COLO668 (cell line): ENCODE data around the gene KCNQ2.

Experiments used
- DNase-seq: peaks from one replicate; lab custom pipeline; 2025; ENCODE audit not compliant: unreplicated experiment; lab: John Stamatoyannopoulos, UW

The KCNQ2 gene

DNA sequence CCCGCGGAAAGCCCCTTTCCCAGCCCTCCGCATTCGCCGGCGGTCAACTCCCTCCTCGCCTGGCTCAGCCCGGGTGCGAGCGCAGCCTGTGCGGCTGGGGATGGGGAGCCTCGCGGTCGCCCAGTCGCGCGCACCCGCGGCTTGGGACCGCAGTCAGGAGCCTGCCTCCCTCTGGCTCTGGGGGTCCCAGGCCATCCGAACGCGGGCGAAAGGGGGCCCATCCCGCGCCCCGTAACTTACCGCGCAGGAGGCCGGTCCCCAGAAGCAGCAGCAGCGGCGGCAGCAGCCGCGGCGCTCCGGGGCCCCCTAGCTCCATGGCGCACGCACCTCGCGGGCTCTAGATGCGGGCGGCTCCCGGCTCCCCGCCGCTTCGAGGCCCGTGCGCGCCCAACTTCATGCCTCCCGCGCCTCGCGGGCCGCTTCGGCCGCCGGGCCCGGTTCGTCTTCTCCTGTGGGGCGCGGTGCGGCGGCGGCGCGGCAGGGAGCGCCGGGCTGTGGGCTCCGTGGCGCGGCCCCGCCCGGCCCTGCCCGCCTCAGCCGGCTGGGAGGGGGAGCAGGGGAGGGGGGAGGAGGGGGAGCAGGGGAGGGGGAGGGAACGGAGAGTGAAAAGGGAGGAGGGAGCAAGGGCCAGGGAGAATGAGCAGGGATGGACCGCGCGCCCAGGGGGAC, 111.5 kb downstream of the KCNQ2 start, which contains the start of gene CHRNA4:
CHRNA4 (minus strand) TSS at position 500 of the 669 bp plus-strand sequence; CDS start at position 316, 184 bp downstream.
- DNase-seq, result peak; percentile 27

DNA sequence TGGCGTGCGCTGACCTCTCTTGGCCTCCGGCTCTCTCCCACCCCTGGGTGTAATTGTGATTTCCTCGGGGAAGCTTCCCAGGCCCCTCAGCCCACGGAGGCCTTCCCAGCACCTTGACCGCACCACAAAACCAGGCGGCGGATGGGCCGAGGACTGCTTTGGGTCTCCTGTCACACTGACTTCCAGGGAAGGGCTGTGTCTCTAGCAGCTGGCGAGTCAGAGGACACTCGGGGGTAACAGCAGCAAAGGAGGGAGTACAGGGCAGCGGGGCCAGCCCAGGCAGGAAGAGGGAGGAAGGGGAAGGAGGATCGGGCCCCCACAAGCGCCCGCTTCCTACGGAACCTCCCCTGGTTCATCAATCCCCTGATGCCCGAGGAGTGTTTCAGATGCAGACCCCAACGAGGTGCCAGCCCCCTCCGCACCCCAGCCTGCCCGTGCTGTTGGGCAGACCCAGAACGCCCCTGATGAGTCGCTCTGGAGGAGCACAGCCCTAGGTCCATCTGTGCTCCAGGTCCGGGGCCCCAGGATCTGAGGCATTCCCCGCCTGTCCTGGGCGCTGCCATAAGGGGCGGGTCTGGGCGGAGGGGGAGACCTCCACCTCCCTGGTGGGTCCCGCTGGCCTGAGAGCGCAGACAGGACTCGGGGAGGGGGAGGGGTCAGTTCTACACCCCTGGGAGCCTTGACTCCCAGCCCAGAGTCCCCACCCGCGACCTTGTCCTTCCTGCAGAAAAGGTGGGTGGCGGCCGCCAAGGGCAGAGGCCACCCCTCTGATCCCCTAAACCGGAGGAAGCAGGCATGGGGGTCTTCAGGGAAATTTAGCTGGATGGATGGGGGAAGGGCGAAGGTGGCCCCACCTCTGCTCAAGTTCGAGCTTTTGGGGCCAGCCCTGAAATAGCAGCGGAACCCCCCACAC, 112.3 kb downstream of the KCNQ2 start:
- DNase-seq, result no peak

DNA sequence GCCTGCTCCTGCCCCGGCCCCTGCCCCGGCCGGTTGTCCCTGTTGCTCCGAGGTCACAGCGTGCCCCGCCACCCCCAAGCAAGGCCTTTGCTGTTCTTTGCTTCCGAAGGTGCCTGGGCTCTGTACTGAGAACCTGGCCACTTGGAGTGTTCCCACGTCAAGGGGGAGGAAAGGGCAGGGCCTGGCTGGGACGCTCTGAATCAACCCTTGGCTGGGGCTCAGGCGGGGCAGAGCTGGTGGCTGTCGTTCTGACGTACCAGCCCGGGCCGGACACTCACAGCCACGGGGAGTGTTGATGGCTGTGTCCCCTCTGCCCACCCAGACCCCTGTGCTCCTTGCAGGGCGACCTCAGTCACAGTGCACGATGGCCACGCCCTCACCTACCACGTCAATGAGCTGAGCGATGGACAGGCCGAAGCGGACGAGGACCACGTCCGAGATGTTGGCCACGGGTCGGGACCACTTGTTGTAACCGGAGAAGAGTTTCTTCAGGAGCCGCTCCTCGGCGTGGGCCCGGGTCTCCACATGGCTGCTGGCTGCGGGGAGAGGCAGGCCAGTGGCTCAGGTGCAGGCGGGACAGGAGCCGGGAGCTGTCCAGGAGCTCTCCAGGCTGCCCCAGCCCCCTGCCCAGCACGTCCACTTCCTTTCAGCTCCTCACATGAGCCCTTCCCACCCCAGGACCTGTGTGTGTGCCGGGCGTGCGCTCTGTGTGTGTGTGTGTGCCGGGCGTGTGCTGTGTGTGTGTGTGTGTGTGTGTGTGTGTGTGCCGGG, 113.1 kb downstream of the KCNQ2 start:
- no peak for DNase-seq

DNA sequence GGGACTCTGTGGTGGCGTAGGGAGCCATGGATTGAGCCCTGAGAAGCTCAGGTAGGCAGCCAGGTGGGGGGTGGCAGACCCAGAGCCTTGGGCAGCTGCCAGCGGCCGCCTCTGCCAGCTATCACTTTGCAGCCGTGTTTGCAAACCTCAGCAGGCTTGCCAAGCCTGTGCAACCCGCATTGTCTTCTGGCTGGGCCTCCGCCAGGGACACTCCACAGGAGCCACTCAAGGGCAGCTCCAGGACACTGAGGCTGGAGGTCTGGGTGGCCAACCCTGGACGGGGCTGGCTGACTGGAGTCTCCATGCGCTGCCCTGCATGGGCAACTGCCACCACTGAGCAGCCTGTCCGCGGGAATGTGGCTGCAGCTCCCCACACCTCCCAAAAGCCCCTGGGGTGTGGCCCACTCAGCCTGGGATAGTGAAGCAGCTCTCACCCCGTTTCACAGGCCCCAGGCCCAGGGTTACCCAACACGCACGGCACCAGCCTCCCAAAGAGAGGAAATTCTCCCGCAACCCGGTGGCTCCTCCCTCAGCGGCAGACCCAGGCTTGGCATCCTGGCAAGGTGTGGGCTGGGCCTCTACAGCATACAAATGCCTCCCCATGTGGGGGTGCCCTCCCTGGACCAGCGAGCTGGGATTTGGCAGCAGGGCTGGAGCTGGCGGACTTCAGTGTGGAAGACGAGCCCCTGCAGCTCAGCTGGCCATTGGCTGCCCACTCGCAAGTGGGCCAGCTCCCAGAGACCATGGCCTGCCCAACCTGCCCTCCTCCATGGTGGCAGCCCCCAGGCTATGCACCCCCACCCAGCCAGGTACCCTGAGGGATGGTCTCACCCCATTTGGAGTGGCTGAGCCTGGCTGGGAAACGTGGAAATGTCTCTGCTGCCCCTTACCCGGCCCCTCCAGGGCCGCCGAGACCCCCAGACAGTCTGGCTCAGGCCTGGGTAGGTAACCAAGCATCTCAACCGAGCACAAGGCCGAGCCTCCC, 114.2 kb downstream of the KCNQ2 start:
- peak; percentile 50 for DNase-seq

DNA sequence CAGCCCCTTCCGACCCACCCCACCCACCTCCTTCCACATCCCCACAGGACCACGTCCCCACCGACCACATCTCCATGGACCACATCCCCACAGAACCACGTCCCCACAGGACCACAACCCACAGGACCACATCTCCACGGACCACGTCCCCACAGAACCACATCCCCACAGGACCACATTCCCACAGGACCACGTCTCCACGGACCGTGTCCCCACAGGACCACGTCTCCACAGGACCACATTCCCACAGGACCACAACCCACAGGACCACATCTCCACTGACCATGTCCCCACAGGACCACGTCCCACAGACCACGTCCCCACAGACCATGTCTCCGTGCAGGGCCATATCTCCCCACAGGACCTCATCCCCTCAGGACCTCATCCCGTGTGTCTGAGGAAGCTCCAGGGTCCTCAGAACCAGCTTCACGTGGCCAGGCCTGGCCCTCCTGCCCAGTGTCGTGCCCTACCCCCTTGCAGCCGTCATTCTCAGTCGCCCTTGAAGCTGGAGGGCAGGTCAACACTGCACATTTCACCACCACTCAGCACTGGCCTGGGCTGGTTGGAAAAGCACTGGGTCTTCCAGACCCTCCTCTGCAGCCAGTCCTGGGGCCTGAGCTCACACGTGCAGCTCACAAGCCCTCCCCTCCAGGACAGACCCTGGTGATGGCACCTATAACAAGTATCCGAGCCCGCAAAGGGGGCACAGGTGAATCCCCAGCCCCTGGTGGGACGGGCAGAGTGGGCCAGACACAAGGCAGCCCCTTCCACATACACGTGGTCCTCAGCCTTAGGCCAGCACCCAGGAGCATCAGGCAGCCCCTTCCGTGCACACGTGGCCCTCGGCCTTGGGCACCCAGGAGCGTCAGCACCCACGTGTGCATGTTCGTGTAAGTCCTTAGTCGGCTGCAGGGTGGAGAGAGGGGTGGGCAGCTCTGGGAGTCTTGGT, 115.2 kb downstream of the KCNQ2 start:
- DNase-seq, result no peak

DNA sequence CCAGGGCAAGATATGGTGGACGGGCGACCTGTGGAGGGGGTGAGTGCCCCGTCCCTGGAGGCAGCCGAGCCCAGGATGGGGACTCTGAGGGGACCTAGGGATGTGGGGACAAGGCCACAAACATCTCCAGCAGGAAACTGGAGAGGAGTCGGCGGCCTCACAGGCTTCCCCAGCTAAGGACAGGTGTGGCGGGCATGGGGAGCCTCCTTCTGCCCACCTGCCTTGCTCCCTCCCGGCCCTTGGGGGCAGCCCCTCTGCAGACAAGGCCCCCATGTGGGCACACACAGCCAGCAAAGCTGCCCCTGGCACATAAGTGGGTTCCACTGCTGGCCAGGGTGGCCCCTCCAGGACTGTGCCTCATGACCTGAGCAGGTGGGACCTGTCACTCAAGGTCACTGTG, 115.9 kb downstream of the KCNQ2 start:
- DNase-seq, result no peak

DNA sequence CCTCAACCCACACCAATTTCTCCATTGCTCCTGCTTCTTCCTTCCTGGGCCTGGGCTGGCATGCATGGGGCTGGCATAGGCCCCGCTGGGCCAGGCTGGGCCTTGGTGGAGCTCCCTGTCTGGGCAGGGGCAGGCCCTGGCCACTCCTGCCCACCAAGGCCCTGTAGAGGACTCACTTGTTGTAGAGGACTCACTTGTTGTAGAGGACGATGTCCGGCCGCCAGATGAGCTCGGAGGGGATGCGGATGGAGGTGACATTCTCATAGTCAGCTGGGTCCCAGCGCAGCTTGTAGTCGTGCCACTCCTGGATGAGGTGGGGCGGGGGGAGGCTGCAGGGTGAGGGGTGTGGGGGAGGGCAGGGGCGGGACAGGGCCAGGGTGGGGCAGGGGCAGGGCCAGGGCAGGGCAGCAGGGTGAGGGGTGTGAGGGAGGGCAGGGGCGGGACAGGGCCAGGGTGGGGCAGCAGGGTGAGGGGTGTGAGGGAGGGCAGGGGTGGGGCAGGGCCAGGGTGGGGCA, 116.6 kb downstream of the KCNQ2 start:
- DNase-seq, result no peak

DNA sequence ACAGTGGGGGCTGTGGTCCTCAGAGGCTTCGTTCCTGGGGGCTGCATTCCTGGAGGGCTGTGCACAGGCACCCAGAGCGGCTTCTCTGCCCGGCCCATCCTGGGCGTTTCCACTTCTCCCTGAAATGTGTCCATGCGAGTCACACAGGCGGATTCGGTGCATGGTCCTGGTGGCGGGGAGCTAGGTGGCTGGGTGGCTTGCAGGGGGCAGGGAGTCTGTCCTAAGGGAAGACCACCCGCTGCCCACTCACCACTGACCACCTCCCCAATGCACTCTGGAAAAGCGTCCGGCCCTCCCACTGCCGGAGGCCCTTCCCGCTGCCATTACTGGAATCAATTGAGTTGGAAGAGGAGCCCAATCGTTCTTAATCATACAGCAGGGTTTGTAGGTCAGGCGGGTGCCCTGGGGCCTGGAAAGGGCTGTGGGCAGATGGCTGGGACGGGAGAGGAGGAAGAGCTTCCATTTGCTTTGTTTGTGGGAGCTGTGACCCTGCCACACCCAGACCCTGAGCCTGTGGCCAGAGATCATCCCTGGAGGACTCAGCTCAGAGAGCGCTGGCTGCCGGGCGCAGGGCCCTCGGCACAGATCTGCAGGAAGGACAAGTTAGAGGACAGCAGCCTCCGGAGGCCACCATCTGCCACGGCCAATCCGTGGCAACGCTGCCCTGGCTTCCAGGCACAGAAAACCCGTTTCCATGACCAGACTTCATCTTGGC, 117.7 kb downstream of the KCNQ2 start:
- no peak for DNase-seq

DNA sequence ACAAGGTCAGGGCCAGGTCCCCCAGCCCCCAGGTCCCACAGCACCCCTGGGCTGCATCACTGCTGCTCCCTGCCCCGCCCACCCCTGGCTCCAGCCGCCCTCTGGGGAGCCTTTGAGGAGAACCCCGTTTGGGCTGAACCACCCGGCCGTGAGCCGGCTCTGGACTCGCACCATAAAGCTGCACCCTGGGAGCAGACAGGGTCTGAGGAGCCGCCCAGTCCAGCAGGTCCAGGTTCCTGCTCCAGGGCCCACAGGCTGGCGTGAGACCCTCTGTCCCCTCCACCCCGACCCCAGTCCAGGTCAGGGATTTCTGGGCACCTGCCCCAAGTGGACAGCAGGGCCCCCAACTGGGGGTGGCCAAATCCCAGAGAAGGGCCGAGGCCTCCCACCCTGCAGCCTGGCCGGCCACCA, 119.6 kb downstream of the KCNQ2 start:
- no peak for DNase-seq

DNA sequence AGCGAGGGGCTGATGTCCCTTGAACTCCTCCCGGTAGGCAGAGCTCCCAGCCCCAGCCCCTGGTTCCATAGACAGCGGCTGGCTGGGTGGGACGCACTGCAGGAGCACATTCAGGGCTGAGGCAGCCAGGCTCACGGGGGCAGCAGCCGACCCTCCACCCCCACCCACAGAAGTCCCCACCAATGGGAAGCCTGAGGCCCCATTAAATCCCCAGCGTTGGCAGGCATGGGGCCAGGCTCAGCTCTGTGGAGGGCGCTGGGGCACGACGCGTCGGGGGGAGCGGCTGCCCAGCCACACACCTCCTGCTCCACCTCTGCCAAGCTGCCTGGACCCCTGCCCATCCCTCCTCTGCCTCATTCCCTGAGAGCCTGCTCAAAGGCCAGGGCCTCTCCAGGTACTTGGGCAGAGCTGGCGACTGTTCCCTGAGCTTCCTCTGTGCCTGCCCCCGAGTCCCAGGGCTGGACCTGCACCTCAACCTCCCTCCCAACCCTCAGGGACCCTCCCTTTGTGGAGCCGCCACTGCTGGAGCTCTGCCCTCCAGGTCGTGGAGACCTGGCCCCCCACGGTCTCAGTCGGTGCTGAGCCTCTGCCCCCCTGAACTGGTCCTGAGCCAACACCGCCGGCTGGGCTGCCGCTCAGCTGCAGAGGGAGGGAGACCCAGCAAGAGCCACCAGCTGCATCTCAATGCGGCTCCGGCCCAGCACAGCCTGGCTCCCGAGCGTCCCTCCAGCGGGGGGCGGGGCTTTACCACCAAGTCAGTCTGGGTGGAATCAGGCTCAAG, 120.5 kb downstream of the KCNQ2 start:
- peak; percentile 23 for DNase-seq

DNA sequence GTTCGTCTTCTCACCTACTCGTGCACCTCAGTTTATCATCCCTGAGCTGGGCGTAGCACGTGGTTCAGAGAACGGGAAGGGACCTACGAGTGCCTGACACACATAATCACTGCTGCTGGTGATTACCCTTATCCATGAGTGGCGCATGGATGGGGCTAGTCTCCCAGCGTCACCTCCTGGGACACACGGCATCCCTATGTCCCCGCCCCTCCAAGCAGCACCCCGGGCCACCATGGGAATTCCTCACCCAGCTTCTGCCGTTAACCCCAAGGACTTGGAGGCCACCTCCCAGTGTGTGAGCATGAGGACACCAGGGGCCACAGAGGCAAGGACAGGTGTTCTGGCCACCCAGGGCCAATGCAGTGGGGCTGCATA, 121.1 kb downstream of the KCNQ2 start:
- no peak for DNase-seq

DNA sequence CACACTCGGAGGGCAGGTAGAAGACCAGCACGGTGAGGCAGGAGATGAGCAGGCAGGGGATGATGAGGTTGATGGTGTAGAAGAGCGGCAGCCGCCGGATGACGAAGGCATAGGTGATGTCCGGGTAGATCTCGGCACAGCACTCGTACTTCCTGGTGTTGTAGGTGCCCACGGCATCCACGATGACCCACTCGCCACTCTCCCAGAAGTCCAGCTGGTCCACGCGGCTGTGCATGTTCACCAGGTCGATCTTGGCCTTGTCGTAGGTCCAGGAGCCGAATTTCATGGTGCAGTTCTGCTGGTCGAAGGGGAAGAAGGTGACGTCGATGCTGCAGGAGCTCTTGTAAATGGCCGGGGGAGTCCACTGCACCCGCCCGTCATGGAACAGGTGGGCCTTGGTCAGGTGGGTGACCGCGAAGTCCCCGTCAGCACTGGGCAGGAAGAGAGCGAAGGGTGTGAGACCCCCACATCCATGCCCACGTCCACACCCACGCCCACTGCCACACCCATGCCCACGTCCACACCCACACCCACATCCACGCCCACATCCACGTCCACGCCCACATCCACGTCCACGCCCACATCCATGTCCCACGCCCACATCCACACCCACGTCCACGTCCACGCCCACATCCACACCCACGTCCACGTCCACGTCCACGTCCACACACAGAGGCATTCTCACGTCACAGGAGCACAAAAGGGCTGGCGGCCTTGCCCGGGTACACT, 121.7 kb downstream of the KCNQ2 start:
- no peak for DNase-seq
